Astrocyte (in vitro differentiated cells and primary cell): ENCODE measurements around the gene USP32.
"Not testable (repeated sequence)": the region's sequence is repeated elsewhere in the genome, so short reads cannot be mapped to it uniquely, and the experiment has no call there.

Experiments used
- EZH2 ChIP-seq: IDR thresholded peaks from 2 replicates; pipeline ENCODE4 v1.6.1; 2012; ENCODE audit warnings: mild to moderate bottlenecking, low read length, inconsistent platforms; ENCODE audit not compliant: insufficient read depth
- TF ChIP-seq, protein P1 (sequence below): IDR thresholded peaks from 2 replicates; pipeline ENCODE4 v1.5.1; 2011; ENCODE audit warnings: low read depth, mild to moderate bottlenecking, inconsistent platforms, low read length, moderate library complexity; ENCODE audit not compliant: insufficient read depth

DNA sequence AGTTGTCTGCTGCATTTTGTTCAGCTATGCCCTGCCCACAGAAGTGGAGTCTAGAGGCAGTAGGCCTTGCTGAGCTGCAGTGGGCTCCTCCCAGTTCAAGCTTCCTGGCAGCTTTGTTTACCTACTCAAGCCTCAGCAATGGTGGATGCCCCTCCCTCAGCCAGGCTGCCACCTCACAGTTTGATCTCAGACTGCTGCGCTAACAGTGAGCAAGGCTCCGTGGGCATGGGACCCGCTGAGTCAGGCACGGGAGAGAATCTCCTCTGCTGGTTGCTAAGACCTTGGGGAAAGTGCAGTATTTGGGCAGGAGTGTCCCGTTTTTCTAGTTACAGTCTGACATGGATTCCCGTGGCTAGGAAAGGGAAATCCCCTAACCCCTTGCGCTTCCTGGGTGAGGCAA lies 49.4 kb downstream of the USP32 start:
- TF ChIP-seq, protein P1, sequence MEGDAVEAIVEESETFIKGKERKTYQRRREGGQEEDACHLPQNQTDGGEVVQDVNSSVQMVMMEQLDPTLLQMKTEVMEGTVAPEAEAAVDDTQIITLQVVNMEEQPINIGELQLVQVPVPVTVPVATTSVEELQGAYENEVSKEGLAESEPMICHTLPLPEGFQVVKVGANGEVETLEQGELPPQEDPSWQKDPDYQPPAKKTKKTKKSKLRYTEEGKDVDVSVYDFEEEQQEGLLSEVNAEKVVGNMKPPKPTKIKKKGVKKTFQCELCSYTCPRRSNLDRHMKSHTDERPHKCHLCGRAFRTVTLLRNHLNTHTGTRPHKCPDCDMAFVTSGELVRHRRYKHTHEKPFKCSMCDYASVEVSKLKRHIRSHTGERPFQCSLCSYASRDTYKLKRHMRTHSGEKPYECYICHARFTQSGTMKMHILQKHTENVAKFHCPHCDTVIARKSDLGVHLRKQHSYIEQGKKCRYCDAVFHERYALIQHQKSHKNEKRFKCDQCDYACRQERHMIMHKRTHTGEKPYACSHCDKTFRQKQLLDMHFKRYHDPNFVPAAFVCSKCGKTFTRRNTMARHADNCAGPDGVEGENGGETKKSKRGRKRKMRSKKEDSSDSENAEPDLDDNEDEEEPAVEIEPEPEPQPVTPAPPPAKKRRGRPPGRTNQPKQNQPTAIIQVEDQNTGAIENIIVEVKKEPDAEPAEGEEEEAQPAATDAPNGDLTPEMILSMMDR: not testable (repeated sequence)
- TF ChIP-seq EZH2: not testable (repeated sequence)
